ENCODE data around the gene STRIT1. TPM values are rescaled to one million over a fixed set of nuclear protein-coding genes. Genes with fewer than 3 reads are reported as not detected.
A peak's percentile ranks its signal among the peaks of the same experiment; 100 is the strongest.

The STRIT1 gene
- total and polyA plus RNA-seq, 2 of the 4 experiments (the other 2 are of a cell fraction): not detected

- H3K4ac ChIP-seq (ENCODE audit: low read depth, low read length): no peak overlapping the region
- in situ Hi-C loops (cut with MboI; ENCODE audit: low sequenced_read_pairs) (no loop called here), dilution Hi-C loops (cut with HindIII; ENCODE audit: low sequenced_read_pairs, unreplicated experiment) (no loop called here), intact Hi-C loops (cut with micrococcal nuclease) (no loop called here)
- H2BK15ac ChIP-seq (ENCODE audit: low read depth, low read length): no peak overlapping the region
- H3K9ac ChIP-seq (ENCODE audit: low read depth, low read length): no peak overlapping the region
- no peak overlapping the region for H2BK120ac ChIP-seq (ENCODE audit: low read depth, low read length)
- H3K4me3 ChIP-seq (ENCODE audit: insufficient read depth, low read depth, low read length): no peak overlapping the region
- no peak overlapping the region for H3K27ac ChIP-seq (ENCODE audit: insufficient read depth, low read length)
- no peak overlapping the region for H2AFZ ChIP-seq (replicated peaks; ENCODE audit: low read length, poor library complexity)
- H3K9me1 ChIP-seq (ENCODE audit: insufficient read depth, low read length): no peaks in the 10 kb centered on the region
- no peak overlapping the region for H4K91ac ChIP-seq (ENCODE audit: insufficient read depth, low read depth, low read length)
- H3K36me3 ChIP-seq (ENCODE audit: control insufficient read depth, insufficient read depth, low read length): no peaks in the 10 kb centered on the region
- no peak overlapping the region for H3K4me2 ChIP-seq (ENCODE audit: low read depth, low read length)
- H3K23ac ChIP-seq (ENCODE audit: low read depth, low read length): no peak overlapping the region
- no peak overlapping the region for H2BK20ac ChIP-seq (ENCODE audit: low read depth, low read length)
- ATAC-seq (ENCODE audit: low read depth) (no peak), DNase-seq (peak; percentile 40)
- no TSS peak for BruUV-seq (replicated peaks)
- H3K18ac ChIP-seq (ENCODE audit: low read depth, low read length): no peak overlapping the region
- no CpG with 5 or more reads among the region's 1 CpG for WGBS, 2 experiments (ENCODE audit: extremely low coverage in 2 of 2, insufficient read length in 1 of 2)
- no peak overlapping the region for H3K14ac ChIP-seq (replicated peaks; ENCODE audit: low read depth, low read length)
- no peaks in the 10 kb centered on the region for H3K27me3 ChIP-seq (ENCODE audit: control insufficient read depth, insufficient read depth, low read length)
- H2AK9ac ChIP-seq (replicated peaks; ENCODE audit: low read depth, low read length, poor library complexity): no peak overlapping the region
- ChIA-PET CTCF (no interaction called here), POLR2A (ENCODE audit: unreplicated experiment) (no interaction called here)
- H3K56ac ChIP-seq (ENCODE audit: extremely low read depth, insufficient read depth, low read length): no peak overlapping the region
- peaks cover 7% of the 10 kb centered on the region; the same call in 1 of the 2 replicates for H3K9me3 ChIP-seq (ENCODE audit: control insufficient read depth, insufficient read depth, low read length)
- H3K4me1 ChIP-seq (ENCODE audit: control insufficient read depth, insufficient read depth, low read length): no peaks in the 10 kb centered on the region
- H4K5ac ChIP-seq (ENCODE audit: low read depth, low read length): no peak overlapping the region
- H4K8ac ChIP-seq (ENCODE audit: low read depth in 2 of 2, low read length in 2 of 2): no peak overlapping the region
- H2AK5ac ChIP-seq (ENCODE audit: low read depth, low read length): no peak overlapping the region
- H2BK5ac ChIP-seq (ENCODE audit: low read depth, low read length, poor library complexity, severe bottlenecking): no peak overlapping the region
- H4K20me1 ChIP-seq (ENCODE audit: insufficient read depth, low read length): no peaks in the 10 kb centered on the region
- TF ChIP-seq CHD1 (IDR thresholded peaks at IDR 0.05; ENCODE audit: low read depth, low read length) (no peak), MAFK (IDR thresholded peaks at IDR 0.05; ENCODE audit: low read depth, low read length) (no peak), NFE2L2 (IDR thresholded peaks at IDR 0.05; ENCODE audit: low read depth, low read length) (no peak), POLR2A (IDR thresholded peaks at IDR 0.05; ENCODE audit: low read depth, low read length) (no peak), RAD21 (IDR thresholded peaks at IDR 0.05; ENCODE audit: low read length) (no peak), RCOR1 (IDR thresholded peaks at IDR 0.05; ENCODE audit: insufficient replicate concordance, low read length) (no peak), MXI1 (IDR thresholded peaks at IDR 0.05; ENCODE audit: borderline replicate concordance, low read depth, low read length) (no peak), CTCF (conservative IDR thresholded peaks at IDR 0.05; ENCODE audit: low read depth, low read length) (no peak), CEBPB (IDR thresholded peaks at IDR 0.05; ENCODE audit: low read depth, low read length) (no peak), RFX5 (IDR thresholded peaks at IDR 0.05; ENCODE audit: low read depth, low read length) (no peak), MAZ (IDR thresholded peaks at IDR 0.05; ENCODE audit: borderline replicate concordance, low read depth, low read length) (no peak), SMC3 (IDR thresholded peaks at IDR 0.05; ENCODE audit: low read depth, low read length) (no peak), ELK1 (IDR thresholded peaks at IDR 0.05; ENCODE audit: borderline replicate concordance, low read depth, low read length) (no peak), BHLHE40 (IDR thresholded peaks at IDR 0.05; ENCODE audit: low read depth, low read length) (no peak), FOS (IDR thresholded peaks at IDR 0.05; ENCODE audit: low read depth, low read length) (no peak), USF2 (IDR thresholded peaks at IDR 0.05; ENCODE audit: low read depth, low read length) (no peak)
- no peaks in the 10 kb centered on the region for H3K79me1 ChIP-seq (ENCODE audit: low read depth in 1 of 2, low read length in 2 of 2)
Observed at GRCh38 chr3:155292133-155292532, 1.4 kb downstream of the STRIT1 start.
